Bronchial epithelial cell (primary cell): ENCODE data around the gene TNRC6A. TPM values are rescaled to one million over a fixed set of nuclear protein-coding genes. Genes with fewer than 3 reads are reported as not detected.
A peak's percentile ranks its signal among the peaks of the same experiment; 100 is the strongest.

ENCODE experiments used
- DNase-seq: peaks from one replicate; pipeline ENCODE4 v3.0.0-alpha.2; 2010; ENCODE audit warnings: low read depth
- FAIRE-seq: peaks from 2 replicates; lab custom pipeline; 2011; peaks lifted over from hg19 to GRCh38; lab: Jason Lieb, UNC
- H3K27me3 ChIP-seq: 2 replicates; pipeline ENCODE4 v1.5.1; 2011; ENCODE audit warnings: low read length; ENCODE audit not compliant: control insufficient read depth, insufficient read depth
- H3K36me3 ChIP-seq: 2 replicates; pipeline ENCODE4 v1.5.1; 2011; ENCODE audit warnings: low read length; ENCODE audit not compliant: control insufficient read depth, insufficient read depth
- H3K4me3 ChIP-seq: 2 replicates; pipeline ENCODE4 v1.5.1; 2011; ENCODE audit warnings: mild to moderate bottlenecking, low read depth, low read length, control low read depth
- CTCF ChIP-seq: IDR thresholded peaks from 2 replicates; pipeline ENCODE4 v1.5.1; 2011; ENCODE audit warnings: mild to moderate bottlenecking, moderate library complexity, low read length, control low read depth, inconsistent platforms; ENCODE audit not compliant: insufficient read depth, severe bottlenecking
- total RNA-seq: library from RNA; depleted of rRNA; stranded (reverse); fragments of >200 nt; gene quantifications from 2 replicates; pipeline ENCODE4 v1.2.1, GENCODE V29; 2014

TNRC6A gene
- total RNA-seq, 1 donor from 2014 or later = 14.2 TPM

DNA sequence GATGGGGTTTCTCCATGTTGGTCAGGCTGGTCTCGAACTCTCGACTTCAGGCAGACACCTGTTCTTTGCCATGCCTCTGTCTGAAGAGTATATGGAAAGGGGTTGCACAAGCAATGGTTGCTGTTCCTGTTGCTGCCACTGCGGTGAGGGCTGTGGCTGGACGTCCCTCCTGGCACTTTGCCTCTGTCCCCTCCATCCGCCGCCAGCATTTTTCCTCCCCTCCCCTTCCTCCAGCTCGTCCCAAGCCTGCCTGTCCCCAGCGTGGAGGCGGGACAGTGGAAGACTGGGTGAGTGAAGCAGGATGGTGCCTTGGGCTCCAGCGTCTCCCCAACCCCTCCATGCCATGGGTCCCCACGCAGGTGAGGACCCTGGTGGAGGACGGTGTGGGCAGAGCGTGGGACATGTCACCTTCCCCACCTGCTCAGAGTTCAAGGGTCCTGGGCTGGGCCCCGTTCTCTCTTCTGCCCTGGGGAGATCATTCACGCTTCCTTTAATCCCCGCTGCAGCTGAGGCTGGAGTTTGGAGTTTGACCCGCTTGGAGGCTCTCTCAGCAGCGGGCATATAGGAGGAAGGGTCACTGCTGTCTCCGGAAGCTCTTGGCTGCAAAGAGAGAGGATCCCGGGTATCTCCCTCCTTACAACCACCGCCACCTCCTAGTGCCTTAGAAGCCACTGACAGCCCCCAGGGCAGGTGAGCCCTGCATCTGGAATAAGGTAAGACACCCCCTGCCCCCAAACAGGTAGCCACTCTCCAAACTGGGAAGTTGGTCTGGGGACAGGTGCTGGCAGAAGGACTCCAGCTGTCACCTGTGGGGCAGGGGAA is 116.5 kb downstream of the TNRC6A start, which contains the start of gene SLC5A11:
TSS of gene SLC5A11 (plus strand) at position 238 of the 822 bp plus-strand sequence. CDS start 12,681 bp downstream, outside the sequence.
- TF ChIP-seq CTCF = no peak
- H3K36me3 ChIP-seq = no peaks in the 10 kb centered on the region
- no peak for DNase-seq
- no peaks in the 10 kb centered on the region for H3K27me3 ChIP-seq
- H3K4me3 ChIP-seq = no peak within 1 kb of the TSS
- no peak for FAIRE-seq

DNA sequence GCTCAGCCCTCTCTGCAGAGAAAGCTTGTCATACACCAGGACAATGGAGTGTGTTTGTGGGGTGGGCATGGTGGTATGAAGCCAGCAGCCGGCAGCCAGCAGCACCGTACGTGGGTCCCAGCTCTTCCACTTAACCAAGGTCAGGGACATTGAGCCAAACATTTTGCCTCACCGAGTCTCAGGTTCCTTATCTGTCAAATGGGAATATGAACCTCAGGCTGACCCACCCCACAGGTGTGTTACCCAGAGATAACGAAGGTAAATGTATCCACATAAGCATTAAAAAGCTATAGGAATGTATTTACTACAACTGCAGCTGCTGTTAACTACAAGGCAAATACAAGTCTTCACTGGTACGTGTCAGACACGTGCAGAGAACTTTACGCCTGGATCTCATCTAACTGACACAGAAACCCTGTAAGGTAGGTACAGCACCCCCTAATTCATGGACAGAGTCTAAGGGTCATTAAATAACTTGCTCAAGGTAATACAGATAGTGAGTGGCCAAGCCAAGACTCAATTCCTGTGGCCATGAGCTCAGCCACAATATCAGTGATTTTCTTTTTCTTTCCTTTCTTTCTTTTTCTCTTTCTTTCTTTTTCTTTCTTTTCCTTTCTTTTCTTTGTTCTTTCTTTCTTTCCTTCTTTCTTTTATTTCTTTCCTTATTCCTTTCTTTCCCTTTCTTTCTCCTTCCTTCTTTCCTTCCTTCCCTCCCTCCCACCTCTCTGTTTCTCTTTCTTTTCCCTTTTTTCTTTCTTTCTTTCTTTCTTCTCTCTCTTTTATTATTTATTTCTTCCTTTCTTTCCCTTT is 117.3 kb downstream of the TNRC6A start:
- H3K36me3 ChIP-seq = no peaks in the 10 kb centered on the region
- no peak overlapping the region for H3K4me3 ChIP-seq
- DNase-seq = no peak
- TF ChIP-seq CTCF = no peak
- no peaks in the 10 kb centered on the region for H3K27me3 ChIP-seq
- no peak for FAIRE-seq

- no peak for FAIRE-seq
- Histone ChIP-seq H3K36me3 (no peaks in the 10 kb centered on the region), H3K27me3 (no peaks in the 10 kb centered on the region), H3K4me3 (no peak overlapping the region)
- no peak for TF ChIP-seq CTCF
- no peak for DNase-seq
These were observed 117.9 kb downstream of the TNRC6A start for GRCh38 chr16:24847358-24847664.

- H3K4me3 ChIP-seq = no peak overlapping the region
- no peak for TF ChIP-seq CTCF
- peak; percentile 67 for DNase-seq
- FAIRE-seq = no peak
- no peaks in the 10 kb centered on the region for H3K27me3 ChIP-seq
- H3K36me3 ChIP-seq = no peaks in the 10 kb centered on the region
These were observed 118.6 kb downstream of the TNRC6A start for GRCh38 chr16:24848065-24848464.

DNA sequence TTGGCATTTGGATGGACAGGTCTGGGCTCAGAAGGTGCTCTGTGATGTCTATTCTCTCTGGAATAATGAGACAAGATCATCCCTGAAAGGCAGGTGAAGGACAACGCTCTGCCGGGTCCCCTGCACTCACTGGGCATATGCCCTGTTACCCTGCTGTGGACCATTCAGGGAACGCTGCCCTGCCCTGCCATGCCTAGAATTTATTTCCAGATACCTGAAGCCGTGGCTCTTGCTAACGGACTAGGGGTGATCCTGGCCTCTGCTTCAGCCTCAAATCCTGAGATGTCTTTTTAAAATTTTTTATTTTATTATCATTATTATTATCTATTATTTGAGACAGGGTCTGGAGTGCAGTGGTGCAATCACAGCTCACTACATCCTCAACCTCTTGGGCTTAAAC is 120.2 kb downstream of the TNRC6A start:
- DNase-seq (no peak), FAIRE-seq (no peak)
- Histone ChIP-seq H3K36me3 (no peaks in the 10 kb centered on the region), H3K4me3 (no peak overlapping the region), H3K27me3 (no peaks in the 10 kb centered on the region)
- no peak for TF ChIP-seq CTCF
